SK-N-MC (cell line): Measurements from ENCODE around the gene CDC42EP5.

ENCODE experiments used
- DNase-seq: peaks from one replicate; pipeline ENCODE4 v3.0.0-alpha.2; 2011; ENCODE audit warnings: low read depth, low spot score
- H3K27ac ChIP-seq: fragments of 200-600 bp; sonication (generic); 2 replicates; pipeline ENCODE4 v1.5.1; 2016; ENCODE audit warnings: mixed run types
- H3K36me3 ChIP-seq: fragments of 200-600 bp; sonication (generic); 2 replicates; pipeline ENCODE4 v1.6.1; 2017; ENCODE audit warnings: antibody characterized with exemption, low read length, mixed read lengths; ENCODE audit not compliant: insufficient read depth
- H3K4me3 ChIP-seq: fragments of 200-600 bp; sonication (generic); 2 replicates; pipeline ENCODE4 v1.5.1; 2016
- H3K9ac ChIP-seq: fragments of 200-600 bp; sonication (generic); 2 replicates; pipeline ENCODE4 v1.8.0; 2017; ENCODE audit warnings: mixed run types, mixed read lengths; ENCODE audit not compliant: insufficient read length
- H3K9me3 ChIP-seq: fragments of 200-600 bp; sonication (generic); 2 replicates; pipeline ENCODE4 v1.6.1; 2017; ENCODE audit warnings: low read depth, mild to moderate bottlenecking, antibody characterized with exemption, low read length, moderate library complexity, mixed read lengths
- EZH2 ChIP-seq: fragments of 200-600 bp; sonication (generic); IDR thresholded peaks from one replicate; pipeline ENCODE4 v1.6.1; 2017; ENCODE audit warnings: antibody characterized with exemption
- FOXP2 ChIP-seq: optimal IDR thresholded peaks from 2 replicates; pipeline ENCODE3; 2011; ENCODE audit warnings: mild to moderate bottlenecking, moderate library complexity; ENCODE audit not compliant: insufficient read depth; ENCODE audit errors: extremely low read length, control extremely low read depth
- POLR2AphosphoS5 ChIP-seq: IDR thresholded peaks from 2 replicates; pipeline ENCODE4 v1.6.1; 2012; ENCODE audit warnings: mild to moderate bottlenecking, low read depth, low read length, borderline replicate concordance

Gene CDC42EP5

GRCh38 chr19:54429176-54429495 is 44.0 kb downstream of the CDC42EP5 start:
- H3K9ac ChIP-seq = no peak overlapping the region

GRCh38 chr19:54428323-54429175 is 44.5 kb downstream of the CDC42EP5 start:
- H3K36me3 ChIP-seq = no peaks in the 10 kb centered on the region
- no peak for DNase-seq
- H3K9ac ChIP-seq = no peak overlapping the region
- no peak overlapping the region for H3K4me3 ChIP-seq
- TF ChIP-seq EZH2 = no peak
- TF ChIP-seq FOXP2 = no peak
- TF ChIP-seq POLR2AphosphoS5 = no peak
- no peaks in the 10 kb centered on the region for H3K9me3 ChIP-seq
- H3K27ac ChIP-seq = no peak overlapping the region

More at GRCh38 chr19:54429176-54429495, 44.0 kb downstream of the CDC42EP5 start:
- Histone ChIP-seq H3K36me3 (no peaks in the 10 kb centered on the region), H3K4me3 (no peak overlapping the region), H3K9me3 (no peaks in the 10 kb centered on the region), H3K27ac (no peak overlapping the region)
- no peak for DNase-seq
- TF ChIP-seq POLR2AphosphoS5 = no peak
- no peak for TF ChIP-seq FOXP2
- no peak for TF ChIP-seq EZH2

GRCh38 chr19:54427586-54427985 is 45.5 kb downstream of the CDC42EP5 start:
- no peak for DNase-seq
- Histone ChIP-seq H3K27ac (no peak overlapping the region), H3K9ac (no peak overlapping the region), H3K9me3 (no peaks in the 10 kb centered on the region), H3K4me3 (no peak overlapping the region), H3K36me3 (no peaks in the 10 kb centered on the region)
- TF ChIP-seq POLR2AphosphoS5 (no peak), FOXP2 (no peak), EZH2 (no peak)

GRCh38 chr19:54426291-54426931 is 46.7 kb downstream of the CDC42EP5 start:
- H3K9ac ChIP-seq = no peak overlapping the region
- H3K36me3 ChIP-seq = no peaks in the 10 kb centered on the region
- H3K27ac ChIP-seq = no peak overlapping the region

GRCh38 chr19:54425382-54425723 is 47.7 kb downstream of the CDC42EP5 start:
- H3K9ac ChIP-seq = no peak overlapping the region
- no peak overlapping the region for H3K27ac ChIP-seq
- H3K9me3 ChIP-seq = no peaks in the 10 kb centered on the region
- H3K36me3 ChIP-seq = no peaks in the 10 kb centered on the region
- no peak for DNase-seq
- H3K4me3 ChIP-seq = no peak overlapping the region
- TF ChIP-seq EZH2 (no peak), FOXP2 (no peak), POLR2AphosphoS5 (no peak)

More at GRCh38 chr19:54426291-54426931, 46.7 kb downstream of the CDC42EP5 start:
- Histone ChIP-seq H3K9me3 (no peaks in the 10 kb centered on the region), H3K4me3 (no peak overlapping the region)
- no peak for DNase-seq
- TF ChIP-seq EZH2 (no peak), FOXP2 (no peak), POLR2AphosphoS5 (no peak)

GRCh38 chr19:54424660-54425381 is 48.3 kb downstream of the CDC42EP5 start:
- no peaks in the 10 kb centered on the region for H3K36me3 ChIP-seq
- no peak for DNase-seq

GRCh38 chr19:54424201-54424600 is 48.9 kb downstream of the CDC42EP5 start:
- Histone ChIP-seq H3K4me3 (no peak overlapping the region), H3K27ac (no peak overlapping the region), H3K9me3 (no peaks in the 10 kb centered on the region), H3K9ac (no peak overlapping the region), H3K36me3 (no peaks in the 10 kb centered on the region)
- TF ChIP-seq POLR2AphosphoS5 (no peak), EZH2 (no peak), FOXP2 (no peak)
- DNase-seq = no peak

More at GRCh38 chr19:54424660-54425381, 48.3 kb downstream of the CDC42EP5 start:
- H3K9me3 ChIP-seq = no peaks in the 10 kb centered on the region
- H3K9ac ChIP-seq = no peak overlapping the region
- no peak overlapping the region for H3K27ac ChIP-seq
- TF ChIP-seq POLR2AphosphoS5 (no peak), EZH2 (no peak), FOXP2 (no peak)
- no peak overlapping the region for H3K4me3 ChIP-seq

GRCh38 chr19:54422136-54422535 is 51.0 kb downstream of the CDC42EP5 start:
- Histone ChIP-seq H3K27ac (no peak overlapping the region), H3K9me3 (no peaks in the 10 kb centered on the region), H3K9ac (no peak overlapping the region), H3K36me3 (no peaks in the 10 kb centered on the region), H3K4me3 (no peak overlapping the region)
- no peak for DNase-seq
- TF ChIP-seq FOXP2 (no peak), POLR2AphosphoS5 (no peak), EZH2 (no peak)
